HepG2 (cell line): ENCODE measurements around the gene INKA2. TPM values are rescaled to one million over a fixed set of nuclear protein-coding genes. Genes with fewer than 3 reads are reported as not detected.
A peak's percentile ranks its signal among the peaks of the same experiment; 100 is the strongest.

Experiments
- ATAC-seq: fragments of 200-7000 bp; cut with Tn5 transposase; 3 replicates; pipeline ENCODE4 v1.9.1; 2020; ENCODE audit warnings: mild to moderate bottlenecking, moderate library complexity
- BruUV-seq: library from RNA; stranded (reverse); fragments of 400-500 nt; replicated peaks from 2 replicates; lab custom pipeline; 2021; lab: Mats Ljungman, UMichigan
- CTCF ChIA-PET: fragments of 300-600 bp; formaldehyde crosslinking; extraction: SDS; loops from one replicate; lab custom pipeline; 2021; ENCODE audit warnings: low total read pairs, inconsistent platforms, low intra/inter-chr PET ratio; lab: Yijun Ruan, JAX
- POLR2A ChIA-PET: fragments of 350-600 bp; sonication (Branson Sonifier 250); formaldehyde crosslinking; loops from one replicate; lab custom pipeline; 2020; ENCODE audit warnings: antibody characterized with exemption, inconsistent platforms; lab: Yijun Ruan, JAX
- DNase-seq: peaks from one replicate; pipeline ENCODE4 v3.0.0-alpha.2; 2015; ENCODE audit warnings: low spot score
- FAIRE-seq: peaks from 3 replicates; lab custom pipeline; 2011; peaks lifted over from hg19 to GRCh38; lab: Jason Lieb, UNC
- H2AFZ ChIP-seq: one replicate; pipeline ENCODE4 v1.6.1; 2011; ENCODE audit warnings: low read length, inconsistent platforms
- H3K27ac ChIP-seq: fragments of 300-600 bp; 3 replicates; pipeline ENCODE4 v1.8.0; 2011; ENCODE audit warnings: mixed run types, mild to moderate bottlenecking, mixed read lengths, low read length, inconsistent platforms; ENCODE audit not compliant: insufficient read depth; ENCODE audit errors: extremely low read length
- H3K27me3 ChIP-seq, 2 experiments: fragments of 200-600 bp in 1 of 2; 2 replicates in 1 of 2; 3 replicates in 1 of 2; pipeline versions ENCODE4 v1.6.0 to v1.8.0; 2011; ENCODE audit warnings: low read length in 2 of 2, mild to moderate bottlenecking in 2 of 2, moderate library complexity in 2 of 2, inconsistent platforms in 1 of 2; ENCODE audit not compliant: insufficient read depth in 2 of 2, control insufficient read depth in 1 of 2
- H3K36me3 ChIP-seq, 2 experiments: fragments of 200-600 bp in 1 of 2; replicated peaks in 1 of 2; 2 replicates in 1 of 2; 3 replicates in 1 of 2; pipeline versions ENCODE4 v1.5.1 to v1.8.0; 2011; ENCODE audit warnings: low read length in 2 of 2, inconsistent platforms in 1 of 2; ENCODE audit not compliant: insufficient read depth in 2 of 2, control insufficient read depth in 1 of 2
- H3K4me1 ChIP-seq: 2 replicates; pipeline ENCODE4 v1.5.1; 2012; ENCODE audit warnings: low read length, inconsistent platforms; ENCODE audit not compliant: insufficient read depth
- H3K4me2 ChIP-seq: 2 replicates; pipeline ENCODE4 v1.6.0; 2011; ENCODE audit warnings: low read depth, low read length, inconsistent platforms
- H3K4me3 ChIP-seq, 3 experiments: fragments of 200-600 bp in 1 of 3; sonication (generic), shearing (Covaris generic) in 1 of 3; replicated peaks in 1 of 3; 2 replicates each; pipeline ENCODE4 v1.5.1; 2011 to 2016; ENCODE audit warnings: low read length in 3 of 3, inconsistent platforms in 2 of 3, low read depth in 2 of 3, mild to moderate bottlenecking in 2 of 3, control low read depth in 1 of 3, mixed read lengths in 1 of 3; ENCODE audit not compliant: insufficient read depth in 1 of 3
- H3K79me2 ChIP-seq: one replicate; pipeline ENCODE4 v1.6.1; 2011; ENCODE audit warnings: low read length, inconsistent platforms; ENCODE audit not compliant: insufficient read depth
- H3K9ac ChIP-seq: 2 replicates; pipeline ENCODE4 v1.6.0; 2011; ENCODE audit warnings: mild to moderate bottlenecking, low read depth, low read length, inconsistent platforms; ENCODE audit not compliant: insufficient read depth
- H3K9me3 ChIP-seq: 2 replicates; pipeline ENCODE4 v1.5.1; 2012; ENCODE audit warnings: mild to moderate bottlenecking, low read length
- H4K20me1 ChIP-seq: 2 replicates; pipeline ENCODE4 v1.6.0; 2011; ENCODE audit warnings: inconsistent platforms, mild to moderate bottlenecking, low read length, moderate library complexity; ENCODE audit not compliant: insufficient read depth
- BRF2 ChIP-seq: sonication (generic); formaldehyde crosslinking; IDR thresholded peaks from 2 replicates; pipeline ENCODE4 v1.8.1; 2022; ENCODE audit warnings: mild to moderate bottlenecking, missing genetic modification reagents
- DNMT1 ChIP-seq: sonication (generic); formaldehyde crosslinking; IDR thresholded peaks from 2 replicates; pipeline ENCODE4 v1.5.1; 2020; ENCODE audit warnings: mild to moderate bottlenecking, missing genetic modification reagents
- FUBP1 ChIP-seq: sonication (generic); formaldehyde crosslinking; IDR thresholded peaks from 2 replicates; pipeline ENCODE4 v1.5.1; 2020; ENCODE audit warnings: missing genetic modification reagents, mild to moderate bottlenecking, borderline replicate concordance
- GTF3A ChIP-seq: sonication (generic); formaldehyde crosslinking; conservative IDR thresholded peaks from 2 replicates; pipeline ENCODE4 v1.4.0; 2020; ENCODE audit warnings: mild to moderate bottlenecking, missing genetic modification reagents
- HCFC1 ChIP-seq: fragments of 150-350 bp; IDR thresholded peaks from 2 replicates; pipeline ENCODE4 v1.6.1; 2014; ENCODE audit warnings: low read depth, low read length
- MED13 ChIP-seq: sonication (generic); formaldehyde crosslinking; IDR thresholded peaks from 2 replicates; pipeline ENCODE4 v1.5.0; 2020; ENCODE audit warnings: missing genetic modification reagents
- MTF1 ChIP-seq: sonication (generic); formaldehyde crosslinking; IDR thresholded peaks from 2 replicates; pipeline ENCODE4 v1.5.0; 2020; ENCODE audit warnings: missing genetic modification reagents
- NBN ChIP-seq: fragments of 450-650 bp; conservative IDR thresholded peaks from 2 replicates; pipeline ENCODE4 v1.6.1; 2017
- NR3C1 ChIP-seq: sonication (generic); formaldehyde crosslinking; IDR thresholded peaks from 2 replicates; pipeline ENCODE4 v1.4.0; 2020; ENCODE audit warnings: missing genetic modification reagents
- PPARG ChIP-seq: conservative IDR thresholded peaks from 2 replicates; pipeline ENCODE4 v1.6.1; 2016; ENCODE audit warnings: missing biosample characterization, missing genetic modification reagents
- PRMT3 ChIP-seq: sonication (generic); formaldehyde crosslinking; IDR thresholded peaks from 2 replicates; pipeline ENCODE4 v1.8.1; 2022; ENCODE audit warnings: low read depth, mild to moderate bottlenecking, moderate library complexity, missing genetic modification reagents, borderline replicate concordance
- TBL1XR1 ChIP-seq: fragments of 150-350 bp; IDR thresholded peaks from 2 replicates; pipeline ENCODE4 v1.6.1; 2014; ENCODE audit warnings: borderline replicate concordance, low read length; ENCODE audit not compliant: partially characterized antibody
- ZBTB49 ChIP-seq: sonication (generic); formaldehyde crosslinking; IDR thresholded peaks from 2 replicates; pipeline ENCODE4 v1.4.0; 2020; ENCODE audit warnings: missing genetic modification reagents, borderline replicate concordance
- ZNF281 ChIP-seq: sonication (generic); formaldehyde crosslinking; IDR thresholded peaks from 2 replicates; pipeline ENCODE4 v1.4.0; 2020; ENCODE audit warnings: missing genetic modification reagents, borderline replicate concordance
- ZNF44 ChIP-seq: sonication (generic); formaldehyde crosslinking; IDR thresholded peaks from 2 replicates; pipeline ENCODE4 v1.5.1; 2020; ENCODE audit warnings: mild to moderate bottlenecking, missing genetic modification reagents
- ZNF501 ChIP-seq: sonication (generic); formaldehyde crosslinking; IDR thresholded peaks from 2 replicates; pipeline ENCODE4 v1.5.1; 2020; ENCODE audit warnings: mild to moderate bottlenecking, moderate library complexity, missing genetic modification reagents
- ZNF672 ChIP-seq: sonication (generic); formaldehyde crosslinking; IDR thresholded peaks from 2 replicates; pipeline ENCODE4 v1.8.1; 2022; ENCODE audit warnings: missing genetic modification reagents
- ZNF768 ChIP-seq: sonication (generic); formaldehyde crosslinking; IDR thresholded peaks from 2 replicates; pipeline ENCODE4 v1.4.0; 2020; ENCODE audit warnings: missing genetic modification reagents
- ZNF839 ChIP-seq: sonication (generic); formaldehyde crosslinking; IDR thresholded peaks from 2 replicates; pipeline ENCODE4 v1.4.0; 2020; ENCODE audit warnings: missing genetic modification reagents, mild to moderate bottlenecking, borderline replicate concordance
- in situ Hi-C: cut with HindIII; loops from 2 replicates; pipeline ENCODE4 v1.10.0; 2017; ENCODE audit warnings: low pct_unique_long_range_greater_than_20kb; ENCODE audit not compliant: extremely low pct_ligation_motif_present
- intact Hi-C: fragments of 100-400 bp; cut with micrococcal nuclease; formaldehyde crosslinking; loops from one replicate; pipeline ENCODE4 v1.10.0; 2022; ENCODE audit not compliant: unreplicated experiment
- polyA plus RNA-seq, 8 experiments: library from polyadenylated mRNA; depleted of rRNA in 3 of 8; stranded (reverse) in 7 of 8; unstranded in 1 of 8; fragments of >200 nt; fragmentation: Illumina TruSeq in 4 of 8; extraction: Trizol in 4 of 8; gene quantifications; 2 replicates each; pipeline versions ENCODE4 v1.2.1 to v1.2.3, GENCODE V29; 2011 to 2016; ENCODE audit warnings: low read depth in 4 of 8, missing spikeins in 1 of 8, mixed read lengths in 1 of 8; ENCODE audit not compliant: insufficient read depth in 1 of 8
- total RNA-seq, 5 experiments: library from RNA; depleted of rRNA; stranded (reverse); fragments of >200 nt; fragmentation: Illumina TruSeq; extraction: Trizol; gene quantifications; 2 replicates each; pipeline ENCODE4 v1.2.3, GENCODE V29; 2016; ENCODE audit warnings: low read depth in 1 of 5

The INKA2 gene
- total and polyA plus RNA-seq, 2 of the 13 experiments (the other 11 are each of a cell fraction or from before 2014, with no cell fraction given), result 2.6 to 4.6 TPM

- peaks cover 0 to 18% of the 10 kb centered on the region in 2 experiments; a peak in 3 of 5 replicates for H3K36me3 ChIP-seq
- H3K79me2 ChIP-seq, result no peaks in the 10 kb centered on the region
- intact Hi-C loops, result no loop called here
- in situ Hi-C loops, result no loop called here
- TF ChIP-seq ZNF768 (CRISPR knock-in tag) (no peak), HCFC1 (no peak), NR3C1 (CRISPR knock-in tag) (no peak), DNMT1 (CRISPR knock-in tag) (no peak), ZBTB49 (CRISPR knock-in tag) (no peak), ZNF839 (CRISPR knock-in tag) (no peak), MTF1 (CRISPR knock-in tag) (no peak), PRMT3 (CRISPR knock-in tag) (no peak), FUBP1 (CRISPR knock-in tag) (no peak), ZNF501 (no peak), ZNF672 (CRISPR knock-in tag) (no peak), ZNF281 (no peak), ZNF44 (CRISPR knock-in tag) (no peak), MED13 (CRISPR knock-in tag) (no peak), NBN (no peak), PPARG (CRISPR knock-in tag) (no peak), GTF3A (no peak), BRF2 (CRISPR knock-in tag) (no peak), TBL1XR1 (no peak)
- TF ChIP-seq, all 625 proteins: peak for 0
- H3K9ac ChIP-seq, result no peak overlapping the region
- no peak overlapping the region for H2AFZ ChIP-seq
- no peak overlapping the region for H3K4me3 ChIP-seq
- no peak overlapping the region for H3K4me2 ChIP-seq
- BruUV-seq, result no TSS peak
- CTCF ChIA-PET, result no interaction called here
- no peak for ATAC-seq
- H3K27me3 ChIP-seq, result no peaks in the 10 kb centered on the region
- H3K4me1 ChIP-seq, result peaks cover 11% of the 10 kb centered on the region
- no peak for FAIRE-seq
- POLR2A ChIA-PET, result no interaction called here
- DNase-seq, result no peak
- no peaks in the 10 kb centered on the region for H4K20me1 ChIP-seq
- H3K9me3 ChIP-seq, result no peaks in the 10 kb centered on the region
- peak overlapping the region; percentile 25 for H3K27ac ChIP-seq
These were observed 48.9 kb downstream of the INKA2 start for GRCh38 chr1:111690306-111690617.
